SK-N-SH treated with all-trans-retinoic acid at 6 μM for 48 hours (cell line): ENCODE measurements around the gene ATP6V1C2.

Experiments
- ATAC-seq: fragments of 200-7000 bp; cut with Tn5 transposase; 3 replicates; pipeline ENCODE4 v1.9.1; 2020; ENCODE audit warnings: mild to moderate bottlenecking, moderate library complexity
- BACH2 ChIP-seq: fragments of 250-450 bp; sonication (Bioruptor Pico); IDR thresholded peaks from 2 replicates; pipeline ENCODE4 v1.9.0; 2021; ENCODE audit warnings: mild to moderate bottlenecking, borderline replicate concordance
- CREB5 ChIP-seq: fragments of 250-450 bp; sonication (Bioruptor Pico); IDR thresholded peaks from 2 replicates; pipeline ENCODE4 v1.5.1; 2020; ENCODE audit warnings: low read depth, mild to moderate bottlenecking, moderate library complexity
- ESRRG ChIP-seq: fragments of 250-450 bp; sonication (Bioruptor Pico); IDR thresholded peaks from 2 replicates; pipeline ENCODE4 v1.6.1; 2021; ENCODE audit warnings: mild to moderate bottlenecking
- GLIS3 ChIP-seq: fragments of 250-450 bp; sonication (Bioruptor Pico); IDR thresholded peaks from 2 replicates; pipeline ENCODE4 v1.5.0; 2020; ENCODE audit warnings: mild to moderate bottlenecking, moderate library complexity
- ISL1 ChIP-seq: fragments of 250-450 bp; sonication (Bioruptor Pico); IDR thresholded peaks from 2 replicates; pipeline ENCODE4 v2.1.2; 2022; ENCODE audit warnings: mild to moderate bottlenecking, moderate library complexity
- OSR1 ChIP-seq: fragments of 250-450 bp; sonication (Bioruptor Pico); IDR thresholded peaks from 2 replicates; pipeline ENCODE4 v1.8.0; 2022; ENCODE audit warnings: moderate library complexity, mild to moderate bottlenecking, inconsistent platforms
- PATZ1 ChIP-seq: fragments of 250-450 bp; sonication (Bioruptor Pico); IDR thresholded peaks from 2 replicates; pipeline ENCODE4 v1.8.0; 2020; ENCODE audit warnings: mild to moderate bottlenecking, moderate library complexity, borderline replicate concordance
- POU6F1 ChIP-seq: fragments of 250-450 bp; sonication (Bioruptor Pico); IDR thresholded peaks from 2 replicates; pipeline ENCODE4 v1.8.0; 2021; ENCODE audit warnings: low read depth, mild to moderate bottlenecking, moderate library complexity, borderline replicate concordance
- RARB ChIP-seq: fragments of 250-450 bp; sonication (Bioruptor Pico); IDR thresholded peaks from 2 replicates; pipeline ENCODE4 v1.8.0; 2021; ENCODE audit warnings: mild to moderate bottlenecking, moderate library complexity
- TCF4 ChIP-seq: fragments of 250-450 bp; sonication (Bioruptor Pico); IDR thresholded peaks from 2 replicates; pipeline ENCODE4 v1.8.0; 2021; ENCODE audit warnings: mild to moderate bottlenecking, moderate library complexity, borderline replicate concordance
- TOX ChIP-seq: fragments of 250-450 bp; sonication (Bioruptor Pico); IDR thresholded peaks from 2 replicates; pipeline ENCODE4 v1.8.0; 2021; ENCODE audit warnings: mild to moderate bottlenecking, moderate library complexity, borderline replicate concordance
- TSHZ2 ChIP-seq: fragments of 250-450 bp; sonication (Bioruptor Pico); IDR thresholded peaks from 2 replicates; pipeline ENCODE4 v1.5.0; 2020; ENCODE audit warnings: mild to moderate bottlenecking, moderate library complexity
- ZC3H10 ChIP-seq: fragments of 250-450 bp; sonication (Bioruptor Pico); IDR thresholded peaks from 2 replicates; pipeline ENCODE4 v1.5.1; 2021; ENCODE audit warnings: mild to moderate bottlenecking, moderate library complexity
- ZNF565 ChIP-seq: fragments of 450-650 bp; formaldehyde crosslinking; conservative IDR thresholded peaks from 2 replicates; pipeline ENCODE4 v1.5.0; 2020; ENCODE audit warnings: low read depth, mild to moderate bottlenecking, moderate library complexity
- ZNF70 ChIP-seq: fragments of 450-650 bp; formaldehyde crosslinking; IDR thresholded peaks from 2 replicates; pipeline ENCODE4 v1.5.0; 2020; ENCODE audit warnings: mild to moderate bottlenecking, moderate library complexity
- ZNF8 ChIP-seq: fragments of 450-650 bp; formaldehyde crosslinking; IDR thresholded peaks from 2 replicates; pipeline ENCODE4 v1.5.0; 2020; ENCODE audit warnings: mild to moderate bottlenecking, moderate library complexity

ATP6V1C2 gene

GRCh38 chr2:10706033-10706432 lies 15.4 kb upstream of the ATP6V1C2 start:
- no peak for TF ChIP-seq TCF4 (CRISPR knock-in tag)
- TF ChIP-seq OSR1 = no peak
- no peak for TF ChIP-seq POU6F1 (CRISPR knock-in tag)
- no peak for TF ChIP-seq CREB5 (CRISPR knock-in tag)
- TF ChIP-seq ZNF565 (CRISPR knock-in tag) = no peak
- no peak for TF ChIP-seq ISL1
- TF ChIP-seq ESRRG (CRISPR knock-in tag) = no peak
- no peak for TF ChIP-seq TSHZ2 (CRISPR knock-in tag)
- TF ChIP-seq GLIS3 = no peak
- no peak for ATAC-seq

GRCh38 chr2:10707831-10708230 lies 13.6 kb upstream of the ATP6V1C2 start:
- ATAC-seq = no peak
- TF ChIP-seq ZNF70 (no peak), PATZ1 (CRISPR knock-in tag) (no peak), BACH2 (CRISPR knock-in tag) (no peak), ZNF565 (CRISPR knock-in tag) (no peak)
- TF ChIP-seq, all 23 proteins: peak for 0

- TF ChIP-seq ESRRG (CRISPR knock-in tag) (no peak), GLIS3 (no peak), ISL1 (no peak), POU6F1 (CRISPR knock-in tag) (no peak), TSHZ2 (CRISPR knock-in tag) (no peak), CREB5 (CRISPR knock-in tag) (no peak), PATZ1 (CRISPR knock-in tag) (no peak), RARB (no peak), TOX (no peak), ZC3H10 (CRISPR knock-in tag) (no peak), ZNF8 (no peak)
- ATAC-seq = peak; percentile 96
Observed at GRCh38 chr2:10709290-10709939, 12.0 kb upstream of the ATP6V1C2 start.
